Measurements from ENCODE around the gene HOXA10. TPM values are rescaled to one million over a fixed set of nuclear protein-coding genes. Genes with fewer than 3 reads are reported as not detected.

HOXA10 gene
- total RNA-seq, 1 donor from 2014 or later: 0.10 TPM

DNA sequence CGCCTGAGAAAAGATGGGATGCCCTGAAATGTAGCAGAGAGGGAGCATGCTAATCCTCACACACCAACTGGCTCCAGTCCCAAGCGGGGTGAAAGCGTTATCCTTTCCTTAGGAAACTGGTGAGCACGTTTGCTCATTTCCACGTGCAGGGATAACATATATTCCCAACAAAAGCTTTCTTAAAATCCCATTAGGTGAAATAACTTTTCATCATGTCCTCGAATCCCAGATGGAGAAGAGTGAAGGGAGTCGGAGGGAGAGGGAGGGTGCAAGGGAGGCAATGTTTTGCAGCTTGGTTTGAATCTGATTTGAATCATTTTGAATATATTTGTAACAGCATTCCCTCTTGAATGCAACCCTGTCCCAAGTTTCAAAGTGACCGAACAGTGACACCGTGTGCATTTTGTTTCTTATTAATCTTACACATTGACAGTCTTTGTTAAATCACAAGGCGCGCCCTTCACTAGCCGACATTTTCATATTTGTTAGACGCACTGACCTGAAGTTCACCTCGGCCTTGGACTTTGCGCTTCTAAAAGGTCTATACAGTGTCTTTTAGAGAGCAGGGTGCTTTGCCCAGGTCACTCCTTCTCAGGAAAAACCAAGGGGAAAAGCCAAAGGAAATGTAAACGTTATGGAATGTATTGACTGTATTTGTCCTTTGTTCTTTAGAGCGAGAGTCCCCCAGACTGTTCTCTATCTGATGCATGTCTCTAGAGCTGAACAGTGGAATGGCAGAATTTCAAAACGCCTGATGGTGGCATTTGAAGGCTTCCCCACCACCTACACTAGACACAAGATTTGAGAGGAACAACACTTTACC, 40.5 kb downstream of the HOXA10 start:
- peak; percentile 21 for DNase-seq (ENCODE audit: low spot score)
- no peak for ATAC-seq

DNA sequence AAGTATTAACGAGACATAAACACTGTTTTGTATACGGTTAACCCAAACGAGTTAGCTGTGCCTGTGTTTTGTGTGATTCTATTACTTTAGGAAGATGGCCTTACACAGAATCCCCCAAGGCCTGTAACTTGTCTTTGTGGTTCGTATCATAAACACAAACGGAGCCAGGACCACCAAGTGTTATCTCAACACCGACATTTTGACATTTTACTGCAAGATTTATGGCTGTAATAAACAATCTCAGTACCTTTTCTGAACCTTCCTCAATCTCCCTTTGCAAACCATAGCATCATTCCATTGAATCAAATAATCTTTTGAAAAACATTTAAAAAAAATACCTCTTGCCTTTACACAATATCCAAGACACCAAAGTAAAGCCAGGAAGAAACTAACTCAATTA, 41.1 kb downstream of the HOXA10 start:
- no peak for DNase-seq (ENCODE audit: low spot score)
- no peak for ATAC-seq

DNA sequence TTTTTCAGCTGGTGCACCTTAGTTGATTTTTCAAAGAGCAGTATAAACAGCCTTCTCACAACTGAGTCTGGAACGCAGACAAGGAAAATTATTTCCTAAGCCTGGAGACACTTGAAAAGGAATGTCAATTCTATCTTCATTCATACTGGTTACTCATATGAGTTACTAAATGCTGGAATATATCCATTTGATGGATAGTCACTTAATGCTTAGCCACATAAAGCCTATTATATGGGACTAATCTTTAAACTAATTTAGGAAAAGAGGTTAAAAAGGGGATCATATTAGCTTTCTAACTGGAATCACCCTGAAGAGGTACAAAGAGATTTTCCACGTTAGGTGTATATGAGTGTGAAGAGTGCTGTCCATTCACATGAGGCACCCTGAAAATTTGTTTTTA, 41.9 kb downstream of the HOXA10 start:
- no peak for ATAC-seq
- no peak for DNase-seq (ENCODE audit: low spot score)

DNA sequence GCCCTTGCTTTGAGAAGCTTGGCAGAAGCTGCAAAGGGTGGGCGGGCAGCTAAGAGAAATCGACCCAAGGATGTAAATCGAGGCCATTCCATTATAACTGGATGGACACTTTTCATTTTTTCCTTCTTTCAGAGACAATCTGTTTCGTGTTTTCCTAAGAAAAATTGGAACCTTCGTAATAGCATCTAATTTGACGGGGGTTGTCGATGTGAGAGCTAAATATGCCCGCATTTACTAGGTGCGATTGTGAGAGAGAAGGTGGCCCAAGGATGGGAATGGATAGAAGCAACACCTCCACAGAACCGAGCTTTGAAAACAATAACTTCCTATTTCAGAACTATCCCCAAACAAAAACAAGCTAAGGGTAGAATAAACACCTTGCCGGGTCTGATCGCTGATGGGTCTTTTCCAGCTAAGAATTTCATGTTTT, 42.7 kb downstream of the HOXA10 start:
- ATAC-seq (no peak), DNase-seq (ENCODE audit: low spot score) (no peak)

DNA sequence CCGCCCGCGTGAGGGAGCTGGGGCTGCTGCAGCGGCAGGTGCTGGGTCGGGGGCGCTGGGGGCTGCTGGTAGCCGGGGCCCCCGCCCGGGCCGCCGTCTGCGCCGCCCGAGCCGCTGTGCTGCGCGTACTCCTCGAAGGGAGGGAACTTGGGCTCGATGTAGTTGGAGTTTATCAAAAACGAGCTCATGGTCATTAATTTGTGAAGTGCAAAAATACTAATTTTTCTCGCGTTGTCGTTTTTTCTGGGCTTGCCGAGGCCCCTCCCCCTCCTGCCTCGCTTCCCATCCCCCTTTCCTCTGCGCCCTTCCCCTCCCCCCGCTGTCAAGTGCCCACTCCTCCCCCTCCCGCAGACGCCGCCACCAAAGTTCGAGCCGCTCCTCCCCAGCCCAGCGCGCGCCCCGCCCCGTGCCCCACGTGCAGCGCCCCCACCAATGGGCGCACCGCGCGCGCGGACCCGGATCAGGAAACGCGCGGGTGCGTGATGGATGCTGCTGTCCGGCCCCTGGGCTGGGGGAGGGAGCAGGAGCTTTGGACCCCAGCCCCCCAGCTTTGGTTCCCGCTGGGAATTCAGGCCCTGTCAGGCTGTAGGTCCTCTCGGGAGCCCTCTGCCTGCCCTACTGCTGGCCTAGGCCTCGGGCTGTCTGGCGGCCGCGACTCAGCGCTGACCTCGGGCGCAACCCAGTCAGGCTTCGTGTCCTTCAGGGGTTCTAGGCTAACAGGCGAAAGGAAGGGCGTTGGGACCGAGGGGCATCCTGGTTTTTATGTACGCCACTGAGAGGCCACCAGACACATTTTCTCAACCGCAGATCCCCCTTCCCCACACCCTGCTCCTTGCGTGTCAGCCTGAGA, 43.4 kb downstream of the HOXA10 start, which contains the start of gene HOXA4:
HOXA4 (minus strand) TSS at position 218 of the 850 bp plus-strand sequence; CDS start at position 194, 24 bp downstream.
- DNase-seq (ENCODE audit: low spot score): peak; percentile 70

DNA sequence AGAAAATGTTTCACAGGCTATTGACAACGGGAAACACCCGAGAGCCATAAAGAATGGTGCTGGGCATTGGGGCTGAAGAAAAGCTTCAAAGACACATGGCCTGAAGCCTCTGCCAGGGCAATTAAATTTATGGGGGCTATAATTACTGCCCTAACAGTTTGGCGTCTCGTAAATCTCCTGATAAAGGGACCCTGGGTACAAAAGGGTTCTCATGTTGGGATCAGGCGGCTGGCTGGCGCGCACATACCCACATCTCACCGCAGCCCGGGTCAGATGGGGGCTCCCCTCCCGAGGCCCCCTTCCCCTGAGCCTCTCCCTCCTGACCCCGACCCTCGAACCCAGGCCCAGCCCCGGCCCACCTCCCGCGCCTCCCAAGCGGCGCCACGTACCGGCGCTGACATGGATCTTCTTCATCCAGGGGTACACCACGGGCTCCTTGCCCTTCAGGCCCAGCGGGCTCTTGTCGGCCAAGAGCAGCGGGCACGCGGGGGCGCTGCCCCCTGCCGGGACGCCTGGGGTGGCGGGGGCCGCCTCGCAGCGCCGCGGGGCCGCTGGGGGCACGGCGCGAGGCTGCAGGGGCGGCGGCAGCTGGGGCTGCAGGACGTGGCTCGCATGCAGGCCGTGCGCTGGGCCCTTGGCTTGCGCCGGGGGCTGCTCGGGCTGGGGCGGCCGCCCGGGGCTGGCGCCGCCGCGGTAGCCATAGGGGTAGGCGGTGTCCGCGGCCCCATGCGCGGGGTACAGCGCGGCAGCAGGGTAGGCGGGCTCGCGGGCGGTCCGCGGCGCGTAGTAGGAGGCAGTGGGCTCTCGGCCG, 44.2 kb downstream of the HOXA10 start:
- DNase-seq (ENCODE audit: low spot score): peak; percentile 45

More for the DNA sequence above, 43.4 kb downstream of the HOXA10 start, which contains the start of gene HOXA4:
- ATAC-seq: peak; percentile 92

DNA sequence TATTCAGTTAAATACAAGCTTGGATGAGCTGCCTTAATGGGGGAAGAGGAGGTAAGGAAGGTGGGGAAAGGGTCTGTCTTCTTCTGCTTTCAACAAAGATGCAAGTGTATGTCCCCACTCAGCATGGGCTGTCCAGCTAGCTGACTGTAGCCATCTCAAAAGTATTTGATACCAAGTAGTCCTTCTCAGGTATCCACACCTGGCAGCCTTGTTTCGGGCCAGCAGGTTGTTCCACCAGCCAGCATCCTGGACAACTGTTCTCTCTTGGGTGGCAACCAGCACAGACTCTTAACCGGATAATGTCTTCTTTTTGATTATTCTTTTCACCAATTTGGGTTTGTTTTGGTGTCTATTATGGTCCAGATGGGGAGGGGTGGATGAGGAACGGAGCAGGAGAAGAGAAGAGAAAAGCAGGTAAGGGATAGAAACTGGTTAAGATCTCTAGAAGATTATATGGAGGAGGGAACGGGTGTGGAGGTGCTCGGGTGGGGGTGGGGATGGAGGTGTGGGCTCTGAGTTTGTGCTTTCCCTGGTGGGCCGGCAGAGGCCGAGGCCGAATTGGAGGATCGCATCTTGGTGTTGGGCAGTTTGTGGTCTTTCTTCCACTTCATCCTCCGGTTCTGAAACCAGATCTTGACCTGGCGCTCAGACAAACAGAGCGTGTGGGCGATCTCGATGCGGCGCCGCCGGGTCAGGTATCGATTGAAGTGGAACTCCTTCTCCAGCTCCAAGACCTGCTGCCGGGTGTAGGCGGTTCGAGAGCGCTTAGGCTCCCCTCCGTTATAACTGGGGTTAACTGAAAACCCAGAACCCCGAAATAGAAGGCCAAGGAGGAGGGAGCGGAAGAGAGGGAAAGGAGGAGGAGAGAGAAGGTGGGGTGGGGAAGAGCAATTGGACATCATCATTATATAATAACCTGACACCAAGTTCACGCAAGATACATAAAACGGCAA, 45.1 kb downstream of the HOXA10 start:
- DNase-seq (ENCODE audit: low spot score): peak; percentile 35
- ATAC-seq: no peak

More for the DNA sequence above, 44.2 kb downstream of the HOXA10 start:
- ATAC-seq: peak; percentile 33

DNA sequence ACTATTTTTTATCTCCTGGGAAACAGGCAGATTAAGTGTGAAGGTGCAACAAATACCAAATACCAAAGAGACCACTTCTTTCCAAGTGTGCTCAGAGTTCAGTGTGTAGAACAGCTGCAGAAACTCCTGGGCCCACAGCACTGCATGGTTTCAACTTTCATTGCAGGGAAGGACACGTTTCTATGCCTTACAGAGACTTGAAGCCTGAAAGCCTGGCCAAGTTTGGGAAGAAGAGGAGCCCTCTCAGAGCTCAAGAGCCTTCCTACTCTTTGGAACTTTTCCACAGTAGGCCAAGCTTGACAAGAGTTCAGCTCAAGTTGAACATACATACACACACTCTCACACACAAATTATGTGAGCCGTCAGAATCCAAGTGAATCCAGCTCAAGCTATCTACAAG, 46.1 kb downstream of the HOXA10 start:
- DNase-seq (ENCODE audit: low spot score) (no peak), ATAC-seq (no peak)

DNA sequence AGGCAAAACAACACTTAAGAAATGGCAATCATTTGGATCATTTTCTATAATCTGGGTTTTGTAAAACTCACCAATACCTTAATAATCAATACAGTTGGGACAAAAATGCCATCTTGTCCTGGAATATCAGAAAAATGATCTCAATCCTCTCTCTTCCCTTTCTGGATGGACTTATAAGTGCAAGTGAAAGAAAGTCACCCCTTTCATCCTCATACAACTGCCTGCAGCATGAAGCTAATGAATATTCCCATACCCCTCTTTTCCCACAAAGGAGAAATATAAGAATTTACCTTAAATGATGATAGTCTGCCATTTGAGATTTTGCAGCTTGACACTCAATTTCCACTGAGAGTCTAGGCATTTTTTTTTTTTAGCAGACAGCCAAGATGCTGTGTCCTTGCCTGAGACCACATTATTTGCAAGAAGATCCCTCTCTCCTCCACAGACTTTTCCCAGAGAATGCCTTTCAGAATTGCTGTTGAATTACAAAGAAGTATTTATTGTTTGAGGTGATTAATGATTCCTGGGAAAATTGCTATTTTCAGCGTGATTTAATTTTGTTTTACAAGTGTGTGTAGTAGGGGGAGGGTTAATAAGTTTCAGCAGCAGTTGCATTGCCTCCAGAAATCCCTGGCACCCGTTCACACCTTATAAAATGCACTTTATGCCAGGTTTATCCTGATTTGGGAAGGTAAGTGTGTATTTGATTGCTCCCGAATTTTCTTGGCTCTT, 47.4 kb downstream of the HOXA10 start:
- DNase-seq (ENCODE audit: low spot score): no peak
- no peak for ATAC-seq

DNA sequence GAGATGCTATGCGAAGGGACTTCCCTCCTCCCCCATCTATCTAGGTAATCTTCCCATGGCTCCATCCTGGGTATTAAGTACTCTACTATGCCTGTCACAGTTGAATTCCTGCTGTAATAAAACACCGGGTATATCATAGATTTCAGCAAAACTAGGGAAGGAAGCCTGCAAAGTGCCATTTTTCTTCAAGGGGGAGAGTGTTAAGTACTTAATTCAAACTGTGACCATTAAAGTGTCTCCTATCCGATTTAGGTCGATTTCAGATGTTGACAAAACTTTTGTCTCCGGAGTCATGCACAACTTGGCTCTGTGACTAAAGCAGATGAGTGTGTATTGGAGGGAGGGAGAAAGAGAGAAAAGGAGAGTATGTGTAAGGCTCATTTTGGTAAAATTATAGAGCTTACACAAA, 48.1 kb downstream of the HOXA10 start:
- DNase-seq (ENCODE audit: low spot score) (no peak), ATAC-seq (no peak)

DNA sequence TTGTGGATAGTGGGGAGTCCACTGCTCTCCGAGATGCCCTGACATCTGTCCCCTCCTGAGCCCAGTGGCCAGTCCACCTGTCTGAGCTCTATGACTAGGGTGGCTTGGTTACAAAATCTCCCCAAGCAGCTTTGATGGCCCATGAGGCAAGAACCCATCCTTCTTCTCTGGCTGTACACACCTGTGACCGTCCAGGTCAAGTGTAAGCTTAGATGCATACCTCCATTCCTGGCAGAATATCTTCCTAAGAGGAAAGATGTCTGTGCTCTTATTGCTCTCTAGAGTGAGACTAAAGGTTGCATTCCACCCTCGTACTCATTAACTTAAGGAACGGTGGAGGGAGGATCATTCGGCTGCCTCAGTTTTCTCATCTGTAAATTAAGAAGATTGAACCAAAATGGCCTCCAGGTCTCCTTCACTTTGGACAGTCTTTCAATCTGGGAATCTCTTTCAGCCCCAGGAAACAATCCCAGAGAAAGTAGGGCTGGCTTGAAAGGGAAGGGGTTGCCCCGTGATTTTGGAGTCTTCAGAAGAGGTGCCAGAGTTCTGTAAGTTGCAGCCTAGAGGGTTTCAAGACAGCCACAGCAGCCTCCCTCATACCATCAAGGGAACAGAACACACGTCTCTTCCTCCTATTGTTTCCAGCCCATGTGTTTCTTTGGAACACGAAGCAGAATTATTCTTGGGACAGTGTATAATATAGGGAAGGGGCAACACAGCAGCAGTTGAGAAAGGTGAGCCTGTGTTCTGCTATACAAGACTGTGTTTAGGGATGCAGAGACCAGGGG, 49.0 kb downstream of the HOXA10 start:
- ATAC-seq (no peak), DNase-seq (ENCODE audit: low spot score) (peak; percentile 15)

DNA sequence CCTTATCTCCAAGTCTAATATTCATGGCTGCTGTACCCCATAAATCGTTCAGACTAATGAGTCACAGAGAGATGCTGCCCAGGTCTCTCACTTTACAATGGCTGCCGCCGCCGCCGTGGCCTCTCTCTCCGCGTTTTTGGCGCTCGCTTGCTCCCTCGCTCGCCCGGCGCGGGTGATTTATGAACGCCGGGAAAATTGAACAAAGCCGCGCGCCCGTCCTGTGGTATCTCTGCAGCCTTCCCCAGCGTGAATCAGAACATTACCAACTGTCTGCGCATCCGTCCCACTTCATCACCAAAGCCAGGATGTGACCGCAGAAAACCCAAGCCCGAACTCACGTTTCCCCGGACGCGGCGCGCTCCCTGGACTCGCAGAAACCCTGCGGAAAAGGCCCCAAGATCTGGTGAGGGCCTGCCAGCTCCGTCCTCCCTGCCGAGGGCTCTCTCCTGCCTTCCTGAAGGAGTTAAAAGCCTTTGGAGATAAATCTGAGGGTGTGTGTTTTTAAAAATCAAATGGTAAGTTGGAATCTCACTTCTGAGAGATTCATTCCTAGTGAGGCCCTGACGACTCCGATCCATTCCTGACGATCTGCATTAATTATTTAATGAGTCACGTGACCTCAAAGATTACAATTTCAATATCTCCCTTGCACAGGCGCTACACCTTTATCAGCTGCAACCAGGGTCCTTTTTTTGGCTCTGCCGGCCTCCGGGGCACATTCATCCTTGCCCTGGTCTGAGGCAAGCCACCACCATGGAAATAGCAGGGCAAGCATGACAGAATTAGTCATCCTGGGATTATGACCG, 49.8 kb downstream of the HOXA10 start:
- peak; percentile 42 for DNase-seq (ENCODE audit: low spot score)

DNA sequence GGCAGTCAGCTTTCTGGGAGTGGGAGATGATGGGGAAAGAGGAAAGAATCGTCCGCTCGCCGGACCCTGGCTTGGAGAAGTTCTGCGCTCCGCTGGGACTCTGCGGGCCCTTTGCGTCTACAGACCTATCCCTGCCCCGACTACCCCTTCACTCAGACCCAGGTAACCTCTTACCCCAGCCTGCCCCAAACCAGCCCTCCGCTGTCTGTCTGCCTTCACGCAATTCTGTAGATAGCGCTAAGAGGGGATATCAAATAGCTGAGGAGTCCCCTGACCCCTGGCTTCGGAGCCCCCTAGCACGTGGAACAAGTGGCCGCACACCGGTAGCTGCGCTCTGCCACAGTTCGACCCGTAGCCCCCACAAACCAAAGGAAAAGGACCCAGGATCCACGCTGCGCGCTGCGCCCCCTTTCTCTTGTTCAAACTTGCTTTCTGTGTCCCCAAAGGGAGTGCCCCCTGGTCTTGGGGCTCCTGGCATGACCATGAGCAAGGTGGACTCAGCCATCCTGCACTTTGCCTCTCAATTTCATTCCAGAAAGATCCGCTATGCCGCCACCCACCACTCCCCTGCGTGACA, 50.6 kb downstream of the HOXA10 start:
- DNase-seq (ENCODE audit: low spot score) (peak; percentile 40), ATAC-seq (no peak)

More for the DNA sequence above, 49.8 kb downstream of the HOXA10 start:
- ATAC-seq: no peak

DNA sequence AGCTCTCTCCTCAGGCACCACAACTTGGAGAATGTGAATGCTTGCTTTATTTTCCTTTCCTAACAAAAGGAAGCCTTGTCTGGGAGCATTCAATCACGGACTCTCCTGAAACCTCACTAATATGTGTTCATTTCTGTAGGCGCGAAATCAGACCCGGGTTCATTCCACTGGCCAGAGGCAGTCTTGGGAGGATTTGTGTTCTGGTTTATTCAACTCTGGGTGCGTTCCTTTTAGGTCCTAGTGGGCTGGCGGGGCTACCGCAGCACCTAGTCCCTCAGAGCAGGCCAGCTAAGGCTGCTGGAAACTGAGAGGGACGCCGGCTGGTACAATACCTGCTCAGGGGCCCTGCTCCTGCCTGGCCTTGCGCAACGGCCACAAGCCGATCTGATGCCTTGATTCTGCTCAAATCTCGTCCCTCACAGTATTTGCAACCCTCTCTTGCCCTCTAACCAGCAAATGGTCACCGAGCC, 51.1 kb downstream of the HOXA10 start:
- ATAC-seq (no peak), DNase-seq (ENCODE audit: low spot score) (peak; percentile 44)

DNA sequence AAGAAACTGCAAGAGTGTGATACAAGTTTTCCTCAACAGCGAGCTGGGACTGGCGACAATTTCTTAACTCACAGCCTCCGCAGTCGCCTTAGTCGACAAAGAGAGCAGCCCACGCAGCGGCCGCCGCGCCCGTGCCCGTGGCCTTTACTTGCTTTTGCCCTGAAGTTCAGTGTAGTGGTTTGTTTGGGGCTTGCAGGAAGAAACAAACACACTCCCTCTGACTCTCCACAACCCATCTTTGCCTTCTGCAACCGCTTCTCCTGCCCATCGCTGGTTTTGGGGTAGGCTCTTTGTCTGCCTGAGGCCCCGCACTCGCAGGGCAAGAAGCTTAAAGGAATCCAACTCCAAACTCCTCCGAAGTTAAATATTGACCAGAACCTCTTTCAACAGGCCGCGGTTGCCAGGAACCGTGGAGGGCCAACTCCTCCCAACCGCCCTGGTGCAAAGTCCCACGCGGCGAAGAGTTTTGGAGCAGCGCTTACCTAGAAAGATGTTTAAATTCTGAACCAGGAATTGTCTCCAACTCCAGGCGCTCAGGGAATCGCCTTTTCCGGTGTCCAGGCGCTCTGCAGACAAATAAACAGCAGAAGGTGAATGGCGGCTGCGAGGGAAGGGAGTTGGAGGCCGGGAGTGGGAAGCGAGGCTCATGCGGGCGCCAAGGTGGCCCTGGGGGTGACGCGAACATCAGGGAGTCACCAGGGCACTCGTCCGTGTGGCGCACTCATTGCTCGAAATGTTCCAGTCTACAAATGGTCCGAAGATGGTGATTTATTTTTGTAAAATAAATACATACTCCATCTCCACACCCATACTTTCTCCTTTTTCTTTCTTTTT, 51.8 kb downstream of the HOXA10 start:
- ATAC-seq (peak; percentile 76), DNase-seq (ENCODE audit: low spot score) (peak; percentile 76)

DNA sequence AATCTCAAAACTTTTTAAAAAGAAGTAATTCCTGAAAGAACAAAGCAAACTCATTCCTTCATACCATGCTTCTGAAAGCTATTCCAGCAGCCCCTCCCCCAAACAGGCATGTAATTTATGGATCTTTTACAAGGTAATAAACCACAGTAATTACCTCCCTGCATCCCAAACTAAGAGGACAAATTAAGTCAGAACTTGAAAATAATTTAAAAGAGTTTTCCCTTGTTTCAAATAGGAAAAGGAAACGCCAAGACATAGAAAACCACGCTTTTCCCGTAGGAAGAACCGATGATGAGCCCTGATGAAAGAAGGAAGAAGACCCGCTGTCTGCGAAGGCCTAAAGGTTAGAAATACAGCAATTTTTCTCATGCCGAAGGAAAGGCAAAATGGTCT, 52.4 kb downstream of the HOXA10 start:
- ATAC-seq: no peak

More for the DNA sequence above, 52.4 kb downstream of the HOXA10 start:
- DNase-seq (ENCODE audit: low spot score): no peak

Data from left lobe of liver (tissue), 2 donors.